HPDE6-E6E7 (cell line): ENCODE results near the gene ICE1.

ENCODE experiments used
- DNase-seq: peaks from one replicate; pipeline ENCODE4 v3.0.0; 2011; ENCODE audit warnings: missing footprints; ENCODE audit errors: extremely low spot score

The ICE1 gene

DNA sequence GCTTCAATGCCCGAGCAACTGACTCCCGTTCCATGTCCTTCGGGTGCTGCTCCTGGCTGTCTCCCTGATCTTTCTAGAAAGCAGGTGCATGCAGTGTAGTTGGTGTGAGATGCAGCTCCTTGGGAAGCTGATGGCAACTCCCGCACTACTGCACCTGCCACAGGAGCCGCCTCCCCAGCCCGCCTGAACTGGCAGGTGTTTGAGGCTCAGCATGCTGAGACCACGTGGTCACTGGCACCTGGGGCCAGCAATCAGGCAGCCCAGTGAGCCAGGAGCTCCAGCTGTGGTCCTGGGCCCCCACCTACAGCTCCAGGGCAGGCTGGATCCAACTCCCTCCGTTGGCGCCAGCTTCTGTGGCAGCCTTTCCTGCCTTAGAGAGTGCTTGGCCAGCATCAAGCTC lies 111.5 kb downstream of the ICE1 start:
- no peak for DNase-seq

DNA sequence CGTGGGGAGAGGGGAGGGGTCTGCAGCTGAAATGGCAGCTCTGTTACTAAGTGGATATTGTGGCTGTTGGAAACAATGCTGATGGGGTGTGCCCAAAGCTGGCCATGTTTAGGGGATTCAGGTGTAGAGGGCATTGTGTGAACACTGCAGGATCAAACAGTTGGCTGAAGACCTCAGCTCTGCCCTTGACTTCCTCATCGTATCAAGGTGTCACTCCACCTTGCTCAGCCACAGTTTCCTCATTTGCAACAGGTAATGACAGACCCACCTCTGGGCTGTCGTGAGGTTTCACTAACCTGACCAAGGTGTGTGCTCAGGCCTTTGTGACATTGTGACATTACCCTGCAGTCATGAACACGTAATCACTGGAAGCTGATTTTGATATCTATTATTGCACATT lies 111.9 kb downstream of the ICE1 start:
- DNase-seq, result no peak

DNA sequence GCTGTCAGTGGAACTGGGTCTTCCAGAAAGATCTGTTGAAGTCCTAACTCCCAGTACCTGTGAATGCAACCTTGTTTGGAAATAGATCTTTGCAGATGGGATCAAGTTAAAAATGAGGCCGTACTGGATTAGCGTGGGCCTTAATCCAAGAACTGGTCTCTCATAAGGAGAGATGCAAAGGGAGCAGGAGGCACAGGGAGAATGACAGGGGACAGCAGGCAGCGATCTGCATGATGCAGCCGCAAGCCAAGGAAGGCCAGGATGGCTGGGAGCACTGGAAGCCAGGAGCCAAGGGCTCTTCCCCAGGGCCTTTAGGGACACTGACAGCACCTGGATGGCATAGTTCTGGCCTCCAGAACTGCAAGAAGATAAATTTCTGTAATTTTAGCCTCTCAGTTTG lies 114.4 kb downstream of the ICE1 start:
- no peak for DNase-seq

DNA sequence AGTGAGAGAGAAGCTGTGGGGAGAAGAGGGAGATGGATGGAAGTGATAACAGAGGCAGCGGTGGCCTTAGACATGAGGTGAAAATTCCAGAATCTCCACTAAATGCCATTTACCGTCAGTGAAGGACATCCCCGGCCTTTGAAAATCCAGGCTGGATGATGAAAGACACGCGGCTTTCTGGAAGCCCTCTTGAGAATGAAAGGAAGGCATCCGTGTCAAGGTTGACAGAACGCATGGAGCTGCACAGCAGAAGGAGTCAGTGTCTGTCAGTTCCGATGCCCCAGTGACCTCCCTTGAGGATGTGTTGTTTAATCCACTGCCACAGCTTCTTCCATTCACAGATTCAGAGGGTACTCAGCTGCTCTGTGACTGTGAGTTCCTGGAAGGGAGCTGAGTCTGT lies 114.9 kb downstream of the ICE1 start:
- no peak for DNase-seq

DNA sequence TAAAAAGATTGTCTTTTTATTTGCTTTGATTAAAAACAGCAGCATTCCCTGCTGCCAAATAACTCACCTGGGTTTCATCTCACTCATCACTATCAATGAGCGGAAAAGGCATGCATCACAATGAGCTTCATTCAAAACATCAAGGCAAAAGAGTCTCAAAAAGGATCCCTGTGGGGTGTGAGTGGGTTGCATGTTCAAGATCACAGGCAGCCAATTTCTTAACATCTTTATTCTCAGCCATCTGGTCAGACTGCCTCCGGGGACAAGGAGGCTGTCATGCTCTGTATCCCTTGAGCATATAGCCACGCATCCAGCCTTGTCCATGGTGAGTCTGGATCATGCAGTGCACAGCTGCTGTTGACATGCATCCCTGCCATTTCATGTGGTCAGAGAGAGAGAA lies 117.1 kb downstream of the ICE1 start:
- DNase-seq, result no peak
